Measurements from ENCODE around the gene HIVEP1.

The HIVEP1 gene

GRCh38 chr6:12012038-12012557, at the start of gene HIVEP1:
Gene HIVEP1 (plus strand): TSS chr6:12012312. CDS start chr6:12015629, 3,317 bp downstream.
- peak within 1 kb of the TSS; percentile 82 for H3K27ac ChIP-seq (ENCODE audit: low read depth, low read length)
- H3K4me3 ChIP-seq (ENCODE audit: low read depth, low read length) = peak within 1 kb of the TSS; percentile 83
- peaks cover 27% of the 10 kb centered on the region for H3K36me3 ChIP-seq (ENCODE audit: insufficient read depth, low read length)
- peak within 1 kb of the TSS; percentile 79 for H2AFZ ChIP-seq (ENCODE audit: low read length, unreplicated experiment)
- peaks cover 22% of the 10 kb centered on the region for H3K79me2 ChIP-seq (ENCODE audit: control insufficient read depth, insufficient read depth, low read length, unreplicated experiment)
- peaks cover 25% of the 10 kb centered on the region for H3K4me1 ChIP-seq (ENCODE audit: control insufficient read depth, insufficient read depth, low read length, unreplicated experiment)
- no peaks in the 10 kb centered on the region for H3K27me3 ChIP-seq (ENCODE audit: insufficient read depth, low read length)

- Histone ChIP-seq H3K36me3 (ENCODE audit: insufficient read depth, low read length) (no peaks in the 10 kb centered on the region), H3K79me2 (ENCODE audit: control insufficient read depth, insufficient read depth, low read length, unreplicated experiment) (no peaks in the 10 kb centered on the region), H3K27me3 (ENCODE audit: insufficient read depth, low read length) (no peaks in the 10 kb centered on the region)
Observed at GRCh38 chr6:11963756-11964500, 48.2 kb upstream of the HIVEP1 start.

GRCh38 chr6:11964729-11965335, 47.3 kb upstream of the HIVEP1 start:
- Histone ChIP-seq H3K4me1 (ENCODE audit: control insufficient read depth, insufficient read depth, low read length, unreplicated experiment) (peaks cover 10% of the 10 kb centered on the region), H3K4me3 (ENCODE audit: low read depth, low read length) (no peak overlapping the region), H3K27me3 (ENCODE audit: insufficient read depth, low read length) (no peaks in the 10 kb centered on the region), H3K36me3 (ENCODE audit: insufficient read depth, low read length) (no peaks in the 10 kb centered on the region), H3K79me2 (ENCODE audit: control insufficient read depth, insufficient read depth, low read length, unreplicated experiment) (no peaks in the 10 kb centered on the region), H2AFZ (ENCODE audit: low read length, unreplicated experiment) (no peak overlapping the region), H3K27ac (ENCODE audit: low read depth, low read length) (no peak overlapping the region)

More at GRCh38 chr6:11963756-11964500, 48.2 kb upstream of the HIVEP1 start:
- Histone ChIP-seq H2AFZ (ENCODE audit: low read length, unreplicated experiment) (no peak overlapping the region), H3K27ac (ENCODE audit: low read depth, low read length) (no peak overlapping the region), H3K4me1 (ENCODE audit: control insufficient read depth, insufficient read depth, low read length, unreplicated experiment) (peaks cover 10% of the 10 kb centered on the region), H3K4me3 (ENCODE audit: low read depth, low read length) (no peak overlapping the region)

GRCh38 chr6:11965499-11965898, 46.6 kb upstream of the HIVEP1 start:
- no peak overlapping the region for H3K27ac ChIP-seq (ENCODE audit: low read depth, low read length)
- H3K4me3 ChIP-seq (ENCODE audit: low read depth, low read length) = no peak overlapping the region
- H3K79me2 ChIP-seq (ENCODE audit: control insufficient read depth, insufficient read depth, low read length, unreplicated experiment) = no peaks in the 10 kb centered on the region
- peaks cover 10% of the 10 kb centered on the region for H3K4me1 ChIP-seq (ENCODE audit: control insufficient read depth, insufficient read depth, low read length, unreplicated experiment)
- no peak overlapping the region for H2AFZ ChIP-seq (ENCODE audit: low read length, unreplicated experiment)
- H3K27me3 ChIP-seq (ENCODE audit: insufficient read depth, low read length) = no peaks in the 10 kb centered on the region
- H3K36me3 ChIP-seq (ENCODE audit: insufficient read depth, low read length) = no peaks in the 10 kb centered on the region

- Histone ChIP-seq H3K27me3 (ENCODE audit: insufficient read depth, low read length) (no peaks in the 10 kb centered on the region), H3K4me3 (ENCODE audit: low read depth, low read length) (no peak overlapping the region), H3K4me1 (ENCODE audit: control insufficient read depth, insufficient read depth, low read length, unreplicated experiment) (peaks cover 18% of the 10 kb centered on the region), H3K79me2 (ENCODE audit: control insufficient read depth, insufficient read depth, low read length, unreplicated experiment) (no peaks in the 10 kb centered on the region), H2AFZ (ENCODE audit: low read length, unreplicated experiment) (no peak overlapping the region), H3K27ac (ENCODE audit: low read depth, low read length) (no peak overlapping the region), H3K36me3 (ENCODE audit: insufficient read depth, low read length) (no peaks in the 10 kb centered on the region)
Observed at GRCh38 chr6:11968241-11968806, 43.8 kb upstream of the HIVEP1 start.

- Histone ChIP-seq H3K27me3 (ENCODE audit: insufficient read depth, low read length) (no peaks in the 10 kb centered on the region), H3K4me1 (ENCODE audit: control insufficient read depth, insufficient read depth, low read length, unreplicated experiment) (peaks cover 25% of the 10 kb centered on the region), H3K36me3 (ENCODE audit: insufficient read depth, low read length) (no peaks in the 10 kb centered on the region), H3K4me3 (ENCODE audit: low read depth, low read length) (peak overlapping the region; percentile 65), H2AFZ (ENCODE audit: low read length, unreplicated experiment) (peak overlapping the region; percentile 95), H3K79me2 (ENCODE audit: control insufficient read depth, insufficient read depth, low read length, unreplicated experiment) (no peaks in the 10 kb centered on the region), H3K27ac (ENCODE audit: low read depth, low read length) (0 out of 2 replicates have a peak overlapping the region, but pooled peaks have one; percentile 1)
Observed at GRCh38 chr6:11969092-11969491, 43.0 kb upstream of the HIVEP1 start.

- H3K4me1 ChIP-seq (ENCODE audit: control insufficient read depth, insufficient read depth, low read length, unreplicated experiment) = peaks cover 30% of the 10 kb centered on the region
- no peaks in the 10 kb centered on the region for H3K27me3 ChIP-seq (ENCODE audit: insufficient read depth, low read length)
- no peaks in the 10 kb centered on the region for H3K36me3 ChIP-seq (ENCODE audit: insufficient read depth, low read length)
- H3K79me2 ChIP-seq (ENCODE audit: control insufficient read depth, insufficient read depth, low read length, unreplicated experiment) = no peaks in the 10 kb centered on the region
- no peak overlapping the region for H3K4me3 ChIP-seq (ENCODE audit: low read depth, low read length)
- peak overlapping the region; percentile 53 for H2AFZ ChIP-seq (ENCODE audit: low read length, unreplicated experiment)
- H3K27ac ChIP-seq (ENCODE audit: low read depth, low read length) = no peak overlapping the region
Observed at GRCh38 chr6:11970114-11970513, 42.0 kb upstream of the HIVEP1 start.

- no peak overlapping the region for H3K4me3 ChIP-seq (ENCODE audit: low read depth, low read length)
- peaks cover 30% of the 10 kb centered on the region for H3K4me1 ChIP-seq (ENCODE audit: control insufficient read depth, insufficient read depth, low read length, unreplicated experiment)
- H2AFZ ChIP-seq (ENCODE audit: low read length, unreplicated experiment) = peak overlapping the region; percentile 47
- H3K79me2 ChIP-seq (ENCODE audit: control insufficient read depth, insufficient read depth, low read length, unreplicated experiment) = no peaks in the 10 kb centered on the region
- H3K36me3 ChIP-seq (ENCODE audit: insufficient read depth, low read length) = no peaks in the 10 kb centered on the region
- no peak overlapping the region for H3K27ac ChIP-seq (ENCODE audit: low read depth, low read length)
- no peaks in the 10 kb centered on the region for H3K27me3 ChIP-seq (ENCODE audit: insufficient read depth, low read length)
Observed at GRCh38 chr6:11971154-11971553, 41.0 kb upstream of the HIVEP1 start.

GRCh38 chr6:11972270-11972669, 39.8 kb upstream of the HIVEP1 start:
- Histone ChIP-seq H3K27ac (ENCODE audit: low read depth, low read length) (no peak overlapping the region), H3K4me3 (ENCODE audit: low read depth, low read length) (no peak overlapping the region), H3K27me3 (ENCODE audit: insufficient read depth, low read length) (no peaks in the 10 kb centered on the region), H3K4me1 (ENCODE audit: control insufficient read depth, insufficient read depth, low read length, unreplicated experiment) (peaks cover 30% of the 10 kb centered on the region), H3K79me2 (ENCODE audit: control insufficient read depth, insufficient read depth, low read length, unreplicated experiment) (no peaks in the 10 kb centered on the region), H3K36me3 (ENCODE audit: insufficient read depth, low read length) (no peaks in the 10 kb centered on the region), H2AFZ (ENCODE audit: low read length, unreplicated experiment) (no peak overlapping the region)

- H3K79me2 ChIP-seq (ENCODE audit: control insufficient read depth, insufficient read depth, low read length, unreplicated experiment) = no peaks in the 10 kb centered on the region
- peaks cover 30% of the 10 kb centered on the region for H3K4me1 ChIP-seq (ENCODE audit: control insufficient read depth, insufficient read depth, low read length, unreplicated experiment)
- no peak overlapping the region for H3K27ac ChIP-seq (ENCODE audit: low read depth, low read length)
- H3K36me3 ChIP-seq (ENCODE audit: insufficient read depth, low read length) = no peaks in the 10 kb centered on the region
- no peak overlapping the region for H2AFZ ChIP-seq (ENCODE audit: low read length, unreplicated experiment)
- no peaks in the 10 kb centered on the region for H3K27me3 ChIP-seq (ENCODE audit: insufficient read depth, low read length)
- no peak overlapping the region for H3K4me3 ChIP-seq (ENCODE audit: low read depth, low read length)
Observed at GRCh38 chr6:11972806-11973205, 39.3 kb upstream of the HIVEP1 start.

Measured in ACC112 (cell line).